Brain microvascular endothelial cell (primary cell): ENCODE results near the gene SSR3.

Experiments
- DNase-seq: peaks from one replicate; pipeline ENCODE4 v3.0.0-alpha.2; 2020
- H3K27ac ChIP-seq: fragments of 250-450 bp; sonication (Bioruptor Pico); 2 replicates; pipeline ENCODE4 v1.5.1; 2020; ENCODE audit warnings: mild to moderate bottlenecking, moderate library complexity
- H3K27me3 ChIP-seq: fragments of 250-450 bp; sonication (Bioruptor Pico); replicated peaks from 2 replicates; pipeline ENCODE4 v1.5.1; 2020; ENCODE audit warnings: mild to moderate bottlenecking
- H3K36me3 ChIP-seq: fragments of 250-450 bp; sonication (Bioruptor Pico); replicated peaks from 2 replicates; pipeline ENCODE4 v1.5.1; 2020; ENCODE audit warnings: mild to moderate bottlenecking
- H3K4me3 ChIP-seq: 2 replicates; pipeline ENCODE4 v1.5.1; 2011; ENCODE audit warnings: low read depth, mild to moderate bottlenecking, control low read depth, low read length, moderate library complexity
- CTCF ChIP-seq: IDR thresholded peaks from 2 replicates; pipeline ENCODE4 v1.5.1; 2011; ENCODE audit warnings: low read depth, mild to moderate bottlenecking, moderate library complexity, low read length, control low read depth, inconsistent platforms; ENCODE audit errors: missing control alignments
- in situ Hi-C: cut with HindIII; loops from 2 replicates; pipeline ENCODE4 v1.10.0; 2017; ENCODE audit warnings: low sequenced_read_pairs, low pct_ligation_motif_present

Gene SSR3

GRCh38 chr3:156553705-156554356 lies 1.1 kb downstream of the SSR3 start:
- peak overlapping the region; percentile 91 for H3K27ac ChIP-seq
- H3K36me3 ChIP-seq = peaks cover 32% of the 10 kb centered on the region
- DNase-seq = peak; percentile 76
- H3K4me3 ChIP-seq = peak overlapping the region; percentile 86
- H3K27me3 ChIP-seq = no peaks in the 10 kb centered on the region
- in situ Hi-C loops = no loop called here
- TF ChIP-seq CTCF = no peak

- TF ChIP-seq CTCF = no peak
- in situ Hi-C loops = no loop called here
- H3K27ac ChIP-seq = peak overlapping the region; percentile 91
- peaks cover 41% of the 10 kb centered on the region for H3K36me3 ChIP-seq
- DNase-seq = no peak
- peak overlapping the region; percentile 86 for H3K4me3 ChIP-seq
- H3K27me3 ChIP-seq = no peaks in the 10 kb centered on the region
Measured at GRCh38 chr3:156552973-156553372, 1.9 kb downstream of the SSR3 start.

- peak; percentile 66 for DNase-seq
- in situ Hi-C loops = no loop called here
- peak overlapping the region; percentile 84 for H3K27ac ChIP-seq
Measured at GRCh38 chr3:156551746-156552145, 3.2 kb downstream of the SSR3 start.

GRCh38 chr3:156551261-156551660 lies 3.7 kb downstream of the SSR3 start:
- in situ Hi-C loops = no loop called here
- H3K27ac ChIP-seq = peak overlapping the region; percentile 84
- no peak for TF ChIP-seq CTCF

More at GRCh38 chr3:156551746-156552145, 3.2 kb downstream of the SSR3 start:
- no peaks in the 10 kb centered on the region for H3K27me3 ChIP-seq
- peaks cover 52% of the 10 kb centered on the region for H3K36me3 ChIP-seq
- no peak for TF ChIP-seq CTCF
- peak overlapping the region; percentile 24 for H3K4me3 ChIP-seq

GRCh38 chr3:156548902-156549301 lies 6.0 kb downstream of the SSR3 start:
- DNase-seq = no peak
- H3K4me3 ChIP-seq = no peak overlapping the region
- peaks cover 78% of the 10 kb centered on the region for H3K36me3 ChIP-seq
- H3K27ac ChIP-seq = peak overlapping the region; percentile 25
- in situ Hi-C loops = no loop called here
- H3K27me3 ChIP-seq = no peaks in the 10 kb centered on the region
- TF ChIP-seq CTCF = no peak

More at GRCh38 chr3:156551261-156551660, 3.7 kb downstream of the SSR3 start:
- DNase-seq = peak; percentile 57
- H3K36me3 ChIP-seq = peaks cover 57% of the 10 kb centered on the region
- H3K27me3 ChIP-seq = no peaks in the 10 kb centered on the region
- peak overlapping the region; percentile 24 for H3K4me3 ChIP-seq
